GM12891 (cell line): ENCODE results near the gene ID3.
A peak's percentile ranks its signal among the peaks of the same experiment; 100 is the strongest.

Experiments
- DNase-seq: peaks from one replicate; pipeline ENCODE4 v3.0.0; 2011; ENCODE audit warnings: low spot score; ENCODE audit not compliant: insufficient read length
- FAIRE-seq: peaks from 2 replicates; lab custom pipeline; 2011; peaks lifted over from hg19 to GRCh38; lab: Jason Lieb, UNC
- PAX5 ChIP-seq: IDR thresholded peaks from 2 replicates; pipeline ENCODE4 v1.6.1; 2011; ENCODE audit warnings: low read length, moderate library complexity, mild to moderate bottlenecking; ENCODE audit not compliant: insufficient read depth, severe bottlenecking
- POLR2A ChIP-seq: IDR thresholded peaks from 2 replicates; pipeline ENCODE4 v1.6.1; 2011; ENCODE audit warnings: low read depth, low read length, control low read depth
- POLR2AphosphoS5 ChIP-seq: IDR thresholded peaks from 2 replicates; pipeline ENCODE4 v1.6.1; 2011; ENCODE audit warnings: low read depth, low read length, control low read depth
- POU2F2 ChIP-seq: IDR thresholded peaks from 2 replicates; pipeline ENCODE4 v1.6.1; 2011; ENCODE audit warnings: low read depth, mild to moderate bottlenecking, control low read depth, low read length, moderate library complexity
- SPI1 ChIP-seq: IDR thresholded peaks from 2 replicates; pipeline ENCODE4 v1.6.1; 2011; ENCODE audit warnings: low read depth, low read length, control low read depth
- TAF1 ChIP-seq: IDR thresholded peaks from 2 replicates; pipeline ENCODE4 v1.6.1; 2011; ENCODE audit warnings: low read depth, low read length, control low read depth

ID3 gene

GRCh38 chr1:23596382-23597358, 37.4 kb upstream of the ID3 start:
- no peak for DNase-seq
- TF ChIP-seq PAX5 (no peak), TAF1 (no peak), POLR2AphosphoS5 (no peak), POLR2A (no peak), SPI1 (no peak), POU2F2 (no peak)
- FAIRE-seq, result no peak

- TF ChIP-seq PAX5, result peak; percentile 19
- peak; percentile 51 for TF ChIP-seq SPI1
- TF ChIP-seq TAF1, result no peak
- no peak for TF ChIP-seq POLR2A
- 0 out of 2 replicates have a peak, but pooled peaks have one; percentile 55 for TF ChIP-seq POU2F2
- FAIRE-seq (peak; percentile 76), DNase-seq (no peak)
Measured at GRCh38 chr1:23594927-23595353, 35.6 kb upstream of the ID3 start.

DNA sequence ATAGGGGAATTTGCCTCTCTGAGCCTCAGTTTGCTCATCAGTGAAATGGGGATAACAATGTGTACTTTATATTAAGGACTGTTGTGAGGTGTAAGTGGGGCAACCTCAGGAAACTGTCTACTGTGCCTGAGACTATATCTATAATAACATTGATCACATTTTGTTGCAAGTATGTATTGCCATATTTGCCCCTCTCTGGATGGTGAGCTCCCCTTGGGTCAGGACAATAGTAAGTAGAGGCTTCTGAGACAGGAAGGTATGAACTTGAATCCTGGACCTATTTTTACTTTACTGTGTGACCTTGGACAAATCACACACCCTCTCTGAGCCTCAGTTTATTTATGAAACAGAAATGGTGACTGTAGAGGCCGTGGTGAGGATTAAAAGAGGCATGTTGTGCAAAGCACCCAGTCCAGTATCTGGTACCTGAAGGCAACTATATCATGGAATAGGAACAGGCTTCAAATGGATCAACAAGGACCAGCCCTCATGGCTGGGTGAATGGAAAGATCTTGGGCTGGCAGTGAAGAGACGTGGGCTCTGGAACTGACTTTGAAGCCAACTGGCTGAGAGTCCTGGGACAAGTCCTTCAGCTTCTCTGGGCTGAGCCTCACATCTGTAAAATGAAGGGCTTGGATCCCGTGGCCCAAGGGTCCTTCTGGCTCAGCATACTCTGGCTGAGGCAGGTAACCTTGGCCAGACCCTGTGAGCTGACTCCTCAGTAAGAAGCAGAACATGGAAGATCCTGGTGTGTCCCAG, 35.0 kb upstream of the ID3 start:
- TF ChIP-seq POLR2A, result no peak
- no peak for TF ChIP-seq TAF1
- no peak for TF ChIP-seq PAX5
- TF ChIP-seq SPI1, result no peak
- FAIRE-seq, result peak; percentile 61
- DNase-seq, result no peak

GRCh38 chr1:23593556-23594148, 34.4 kb upstream of the ID3 start:
- DNase-seq (no peak), FAIRE-seq (peak; percentile 81)
- TF ChIP-seq PAX5, result no peak
- TF ChIP-seq POLR2A, result no peak
- TF ChIP-seq SPI1, result no peak

GRCh38 chr1:23593042-23593521, 33.8 kb upstream of the ID3 start:
- TF ChIP-seq TAF1 (no peak), POLR2AphosphoS5 (no peak), POLR2A (no peak), PAX5 (no peak), SPI1 (no peak), POU2F2 (no peak)
- DNase-seq, result no peak

DNA sequence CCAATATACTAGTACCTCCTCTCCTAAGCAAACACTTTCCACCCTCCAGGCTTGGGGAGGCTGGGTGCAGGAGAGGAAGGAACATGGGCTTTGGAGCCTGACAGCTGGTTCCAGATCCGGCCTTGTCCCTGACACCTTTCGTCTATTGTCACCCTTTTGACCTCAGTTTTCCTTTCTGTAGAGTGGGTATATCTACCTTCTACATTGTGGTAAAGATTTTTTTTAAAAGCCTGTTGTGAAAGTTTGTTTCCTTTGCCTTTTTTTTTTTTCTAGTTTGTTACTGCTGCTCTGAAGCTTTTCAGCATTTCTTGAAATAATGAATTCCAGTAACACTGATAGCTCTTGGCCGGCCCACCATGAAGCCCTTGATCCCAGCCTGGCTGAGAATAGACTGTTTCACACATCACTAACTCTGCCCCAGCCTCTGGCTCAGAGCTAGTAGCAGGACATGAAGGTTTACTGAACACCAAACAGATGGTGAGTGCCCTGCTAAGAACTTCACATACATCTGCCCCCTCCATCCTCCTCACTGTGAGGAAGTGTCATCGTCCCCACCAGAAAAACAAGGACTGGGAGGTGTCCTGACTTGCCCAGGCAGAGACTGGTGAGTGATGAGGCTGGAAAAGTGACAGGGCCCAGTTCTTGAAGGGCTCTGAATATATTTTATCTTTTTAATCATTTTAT, 33.0 kb upstream of the ID3 start:
- no peak for DNase-seq
- peak; percentile 82 for FAIRE-seq
- no peak for TF ChIP-seq POU2F2
- no peak for TF ChIP-seq PAX5
- TF ChIP-seq SPI1, result peak; percentile 60

More at GRCh38 chr1:23593042-23593521, 33.8 kb upstream of the ID3 start:
- FAIRE-seq, result peak; percentile 48

DNA sequence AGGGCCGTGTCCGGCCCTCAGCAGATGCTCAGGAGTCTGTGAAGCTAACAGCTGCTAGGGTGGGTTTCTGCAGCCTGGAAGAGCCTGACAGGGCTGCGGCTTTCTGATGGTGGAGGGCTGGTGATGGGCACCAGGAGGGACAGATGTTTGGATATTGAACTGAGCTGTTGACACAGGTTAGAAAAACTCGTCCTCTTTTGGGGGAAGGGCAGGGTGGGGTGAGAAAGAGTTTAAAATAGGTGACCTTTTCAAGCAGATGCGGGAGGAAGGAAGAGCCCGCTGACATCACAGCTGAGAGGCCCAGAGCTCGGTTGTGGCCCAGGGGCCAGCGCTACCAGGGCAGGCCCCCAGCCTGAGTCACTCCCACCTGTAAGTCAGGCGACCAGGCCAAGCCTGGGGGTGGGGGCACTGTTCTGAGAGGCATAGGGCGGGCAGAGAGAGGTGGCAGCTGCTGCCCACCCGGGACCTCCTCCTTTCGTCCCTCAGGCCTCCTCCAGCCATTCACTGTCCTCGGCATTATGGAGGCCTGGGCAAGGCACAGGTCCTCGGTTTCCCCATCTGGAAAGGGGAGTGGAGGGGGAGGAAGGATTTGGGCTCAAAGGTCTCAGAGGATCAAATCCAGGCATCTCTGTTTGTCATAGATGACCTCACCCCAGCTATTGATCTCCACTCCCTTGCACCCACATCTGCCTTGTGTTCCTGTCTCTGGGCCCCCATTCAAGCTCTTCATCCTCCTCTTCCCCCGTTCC, 32.3 kb upstream of the ID3 start:
- FAIRE-seq, result no peak

DNA sequence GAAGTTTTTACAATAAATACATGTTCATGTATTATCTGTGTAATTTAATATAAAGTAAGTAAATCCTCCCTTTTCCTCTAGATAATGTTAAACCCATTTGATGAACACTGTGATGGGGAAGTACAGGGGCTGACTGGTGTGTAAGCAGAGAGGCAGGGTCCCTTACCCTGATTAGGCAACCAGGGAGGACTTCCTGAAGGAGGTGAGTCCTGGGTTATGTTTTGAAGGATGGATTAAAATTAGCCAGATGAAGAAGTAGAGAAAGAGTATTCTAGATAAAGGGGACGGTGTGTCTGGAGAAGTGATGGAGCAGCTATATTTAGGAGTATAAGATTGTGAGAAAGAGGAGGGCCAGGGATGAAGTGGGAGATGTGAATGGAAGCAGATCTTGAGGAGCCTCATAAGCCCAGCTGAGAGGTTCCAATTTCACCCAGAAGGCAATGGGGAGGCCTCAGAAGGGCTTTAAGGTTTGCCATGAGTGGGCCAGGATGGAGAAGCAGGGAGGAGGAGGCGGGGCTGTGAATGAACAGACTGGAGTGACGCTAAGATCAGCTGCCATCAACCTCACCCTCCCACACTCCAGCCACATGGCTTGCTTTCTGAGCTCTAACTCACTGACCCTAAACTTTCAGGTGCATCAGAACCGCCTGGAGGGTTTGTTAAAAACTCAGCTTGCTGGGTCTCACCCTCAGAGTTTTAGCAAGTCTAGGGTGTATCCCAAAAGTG, 30.9 kb upstream of the ID3 start:
- no peak for DNase-seq

More for the DNA sequence above, 32.3 kb upstream of the ID3 start:
- no peak for DNase-seq
- TF ChIP-seq POLR2A (no peak), POU2F2 (no peak; the same call in 1 of the 2 replicates), POLR2AphosphoS5 (no peak), SPI1 (no peak), TAF1 (no peak), PAX5 (no peak)

More for the DNA sequence above, 30.9 kb upstream of the ID3 start:
- FAIRE-seq, result peak; percentile 85
- TF ChIP-seq POLR2A (peak; percentile 76), PAX5 (peak; percentile 31), POLR2AphosphoS5 (no peak), POU2F2 (0 out of 2 replicates have a peak, but pooled peaks have one; percentile 25)
